Measurements from ENCODE around the gene ANKLE1. TPM values are rescaled to one million over a fixed set of nuclear protein-coding genes. Genes with fewer than 3 reads are reported as not detected.

ANKLE1 gene
- total RNA-seq, 1 donor from 2014 or later: 9.3 TPM

- Mint-ChIP-seq H3K4me3 (ENCODE audit: unreplicated experiment) (no peak overlapping the region), H3K9me3 (ENCODE audit: unreplicated experiment) (peaks cover 6% of the 10 kb centered on the region), H3K36me3 (ENCODE audit: unreplicated experiment) (no peaks in the 10 kb centered on the region), H3K27me3 (ENCODE audit: unreplicated experiment) (no peaks in the 10 kb centered on the region), H3K4me1 (ENCODE audit: low read depth, unreplicated experiment) (peaks cover 2% of the 10 kb centered on the region), H3K27ac (ENCODE audit: unreplicated experiment) (no peak overlapping the region)
- no peak for DNase-seq
- TF ChIP-seq CTCF (IDR thresholded peaks at IDR 0.05; ENCODE audit: partially characterized antibody, unreplicated experiment): no peak
Measured at GRCh38 chr19:17285415-17286135, 3.9 kb downstream of the ANKLE1 start.

DNA sequence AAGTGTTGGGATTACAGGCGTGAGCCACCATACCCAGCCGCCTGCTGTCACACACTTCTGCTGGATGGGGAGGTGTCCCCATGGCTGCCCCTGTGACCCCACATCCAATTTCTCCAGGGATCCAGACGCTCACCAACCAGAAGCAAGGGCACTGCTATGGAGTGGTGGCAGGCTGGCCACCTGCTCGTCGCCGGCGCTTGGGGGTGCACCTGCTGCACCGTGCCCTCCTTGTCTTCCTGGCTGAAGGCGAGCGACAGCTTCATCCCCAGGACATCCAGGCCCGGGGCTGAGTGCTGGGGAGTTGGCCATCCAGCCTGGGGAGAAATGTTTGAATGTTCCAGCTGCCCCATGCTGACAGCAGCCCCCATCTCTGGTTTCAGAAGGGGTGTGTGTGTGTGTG lies 4.6 kb downstream of the ANKLE1 start:
- H3K4me3 Mint-ChIP-seq (ENCODE audit: unreplicated experiment): no peak overlapping the region
- no peak for TF ChIP-seq CTCF (IDR thresholded peaks at IDR 0.05; ENCODE audit: partially characterized antibody, unreplicated experiment)
- no peaks in the 10 kb centered on the region for H3K36me3 Mint-ChIP-seq (ENCODE audit: unreplicated experiment)
- H3K9me3 Mint-ChIP-seq (ENCODE audit: unreplicated experiment): peaks cover 6% of the 10 kb centered on the region
- DNase-seq: no peak
- H3K4me1 Mint-ChIP-seq (ENCODE audit: low read depth, unreplicated experiment): peaks cover 2% of the 10 kb centered on the region
- H3K27ac Mint-ChIP-seq (ENCODE audit: unreplicated experiment): no peak overlapping the region
- H3K27me3 Mint-ChIP-seq (ENCODE audit: unreplicated experiment): no peaks in the 10 kb centered on the region

- Mint-ChIP-seq H3K27ac (ENCODE audit: unreplicated experiment) (no peak overlapping the region), H3K36me3 (ENCODE audit: unreplicated experiment) (no peaks in the 10 kb centered on the region)
- no peak for TF ChIP-seq CTCF (IDR thresholded peaks at IDR 0.05; ENCODE audit: partially characterized antibody, unreplicated experiment)
Measured at GRCh38 chr19:17286752-17287151, 5.1 kb downstream of the ANKLE1 start.

DNA sequence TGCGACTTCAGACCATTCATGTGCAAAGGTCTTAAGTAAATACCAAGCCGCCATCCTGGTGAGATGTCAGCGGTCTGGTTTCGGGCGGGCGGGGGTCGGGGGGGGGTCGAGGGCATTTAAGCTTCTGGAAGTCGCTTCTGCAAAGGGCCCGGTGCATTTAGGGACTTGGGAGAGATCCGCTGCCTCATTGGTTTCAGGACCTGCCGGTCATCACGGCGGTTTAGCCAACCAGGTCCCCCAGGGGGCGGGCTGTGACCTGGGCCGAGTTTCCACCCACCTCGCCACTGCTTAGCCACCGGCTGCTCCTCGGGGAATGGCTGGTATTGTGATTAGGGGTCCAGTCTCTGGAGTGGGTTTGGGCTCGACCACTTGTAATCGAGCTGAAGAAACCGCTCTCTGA lies 7.8 kb downstream of the ANKLE1 start:
- Mint-ChIP-seq H3K36me3 (ENCODE audit: unreplicated experiment) (no peaks in the 10 kb centered on the region), H3K27me3 (ENCODE audit: unreplicated experiment) (no peaks in the 10 kb centered on the region), H3K4me1 (ENCODE audit: low read depth, unreplicated experiment) (no peaks in the 10 kb centered on the region), H3K27ac (ENCODE audit: unreplicated experiment) (no peak overlapping the region), H3K9me3 (ENCODE audit: unreplicated experiment) (peaks cover 3% of the 10 kb centered on the region), H3K4me3 (ENCODE audit: unreplicated experiment) (no peak overlapping the region)
- peak; percentile 10 for TF ChIP-seq CTCF (IDR thresholded peaks at IDR 0.05; ENCODE audit: partially characterized antibody, unreplicated experiment)
- peak; percentile 83 for DNase-seq

More at GRCh38 chr19:17286752-17287151, 5.1 kb downstream of the ANKLE1 start:
- no peak for DNase-seq
- peaks cover 6% of the 10 kb centered on the region for H3K9me3 Mint-ChIP-seq (ENCODE audit: unreplicated experiment)
- no peaks in the 10 kb centered on the region for H3K27me3 Mint-ChIP-seq (ENCODE audit: unreplicated experiment)
- no peak overlapping the region for H3K4me3 Mint-ChIP-seq (ENCODE audit: unreplicated experiment)
- peaks cover 2% of the 10 kb centered on the region for H3K4me1 Mint-ChIP-seq (ENCODE audit: low read depth, unreplicated experiment)

DNA sequence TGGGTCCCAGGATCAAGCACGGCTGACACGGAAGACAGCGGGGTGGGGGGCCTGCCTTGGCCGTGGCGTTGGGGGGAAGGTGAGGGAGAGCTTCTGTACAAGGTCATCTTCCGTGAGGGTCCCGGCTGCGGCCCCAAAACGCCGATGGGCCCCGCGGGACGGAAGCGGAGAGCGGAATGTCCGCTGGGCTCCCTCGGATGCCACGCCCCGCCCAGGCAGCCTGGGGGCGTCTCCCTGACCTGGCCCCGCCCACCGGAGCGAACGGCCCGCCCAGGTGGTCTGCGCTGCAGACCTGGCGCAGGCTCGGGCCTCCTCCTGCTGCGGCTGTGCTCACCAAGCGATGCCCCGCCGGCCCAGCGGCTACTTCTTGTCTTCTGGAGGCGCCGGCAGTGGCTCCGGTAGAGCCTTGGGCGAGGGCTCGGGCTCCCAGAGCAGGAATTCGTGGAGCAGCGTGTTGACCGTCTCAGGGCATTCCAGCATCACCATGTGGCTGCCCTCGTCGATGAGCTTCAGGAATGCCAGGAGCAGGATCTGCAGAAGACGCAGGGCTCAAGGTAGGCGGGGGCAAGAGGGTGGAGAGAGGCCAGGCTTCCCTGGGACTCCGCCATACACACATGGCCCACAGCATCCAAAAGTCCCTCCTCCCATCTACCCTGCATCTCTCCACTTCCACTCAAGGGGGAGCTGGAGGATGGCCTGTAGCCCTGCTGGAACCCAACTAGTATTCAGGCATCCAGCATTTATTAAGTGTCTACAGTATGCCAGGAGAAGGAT lies 10.8 kb downstream of the ANKLE1 start:
- no peaks in the 10 kb centered on the region for H3K27me3 Mint-ChIP-seq (ENCODE audit: unreplicated experiment)
- H3K4me3 Mint-ChIP-seq (ENCODE audit: unreplicated experiment): peak overlapping the region; percentile 81
- peak; percentile 84 for DNase-seq
- no peaks in the 10 kb centered on the region for H3K4me1 Mint-ChIP-seq (ENCODE audit: low read depth, unreplicated experiment)
- no peak overlapping the region for H3K27ac Mint-ChIP-seq (ENCODE audit: unreplicated experiment)
- peaks cover 3% of the 10 kb centered on the region for H3K9me3 Mint-ChIP-seq (ENCODE audit: unreplicated experiment)
- no peaks in the 10 kb centered on the region for H3K36me3 Mint-ChIP-seq (ENCODE audit: unreplicated experiment)
- peak; percentile 52 for TF ChIP-seq CTCF (IDR thresholded peaks at IDR 0.05; ENCODE audit: partially characterized antibody, unreplicated experiment)
